Cardiac atrium fibroblast (primary cell): ENCODE measurements around the gene BTBD3. TPM values are rescaled to one million over a fixed set of nuclear protein-coding genes. Genes with fewer than 3 reads are reported as not detected.

Source experiments
- total RNA-seq: library from RNA; depleted of rRNA; stranded (reverse); fragments of >200 nt; gene quantifications from 2 replicates; pipeline ENCODE4 v1.2.3, GENCODE V29; 2015

BTBD3 gene
- total RNA-seq, result 14.3 and 21.8 TPM in 2 replicates

GRCh38 chr20:11917663-11918062 lies at the start of gene BTBD3:
Gene BTBD3 (plus strand): TSS chr20:11917893. CDS start chr20:11918276, 383 bp downstream.

